ENCODE data around the gene FNDC3B. TPM values are rescaled to one million over a fixed set of nuclear protein-coding genes. Genes with fewer than 3 reads are reported as not detected.

The FNDC3B gene
- total and polyA plus RNA-seq, 2 of the 8 experiments (the other 6 are each of a cell fraction or from before 2014, with no cell fraction given): 14.1 to 44.4 TPM

DNA sequence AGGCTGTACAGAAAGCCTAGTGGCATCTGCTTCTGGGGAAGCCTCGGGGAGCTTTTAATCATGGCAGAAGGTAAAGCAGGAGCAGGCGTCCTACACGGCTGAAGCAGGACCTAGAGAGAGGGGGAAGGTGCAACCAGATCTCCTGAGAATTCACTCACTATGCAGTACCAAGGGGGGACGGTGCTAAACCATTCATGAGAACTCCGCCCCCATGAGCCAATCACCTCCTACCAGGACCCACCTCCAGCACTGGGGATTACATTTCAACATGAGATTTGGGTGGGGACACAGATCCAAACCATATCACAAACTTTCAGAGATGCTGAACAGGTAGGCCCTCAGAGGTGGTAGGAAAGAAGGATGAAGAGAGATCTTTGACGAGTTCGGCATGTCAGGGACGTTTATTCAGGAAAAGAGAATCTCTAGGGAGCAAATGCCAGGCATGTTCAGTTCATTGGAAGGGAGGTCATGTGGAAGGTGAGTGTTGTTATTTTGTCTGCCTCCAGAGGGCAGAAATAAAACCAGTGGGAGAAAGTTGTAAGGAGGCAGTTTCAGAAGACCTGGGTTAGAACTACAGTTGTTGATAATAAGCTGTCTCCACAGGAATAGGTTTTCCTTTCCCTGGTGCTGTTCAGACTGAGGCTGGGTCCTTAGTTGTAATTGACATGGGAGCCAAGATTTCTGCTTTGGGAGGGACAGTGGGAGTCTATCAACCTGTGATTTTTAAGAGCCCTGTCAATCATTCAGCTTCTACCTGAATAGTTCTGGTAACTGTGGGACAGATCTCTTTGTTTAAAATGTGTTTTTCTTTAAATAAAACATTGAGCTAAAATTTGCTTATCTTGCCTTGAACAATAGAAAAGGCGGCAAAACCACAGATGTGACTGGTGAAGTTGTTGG is 4.3 kb upstream of the FNDC3B start (continued):
- TF ChIP-seq CHD7 (IDR thresholded peaks at IDR 0.05; ENCODE audit: insufficient replicate concordance, low read length) (no peak), SIN3A (conservative IDR thresholded peaks at IDR 0.05 in 1 of 2, IDR thresholded peaks at IDR 0.05 in 1 of 2; ENCODE audit: low read depth in 1 of 2, low read length in 2 of 2) (no peak), RXRA (IDR thresholded peaks at IDR 0.05; ENCODE audit: insufficient read depth, low read depth, low read length) (no peak), SUZ12 (IDR thresholded peaks at IDR 0.05; ENCODE audit: low read length) (no peak), PHF8 (conservative IDR thresholded peaks at IDR 0.05; ENCODE audit: low read depth, low read length) (no peak), CEBPB (IDR thresholded peaks at IDR 0.05; ENCODE audit: low read depth, low read length) (no peak), EZH2 (IDR thresholded peaks at IDR 0.05; ENCODE audit: low read depth, low read length, severe bottlenecking) (no peak), SP1 (IDR thresholded peaks at IDR 0.05; ENCODE audit: low read depth, low read length) (0 out of 2 replicates have a peak, but pooled peaks have one; percentile 7), BCL11A (IDR thresholded peaks at IDR 0.05; ENCODE audit: low read depth in 2 of 2, low read length in 2 of 2) (no peak)
